ENCODE measurements around the gene PTTG1. TPM values are rescaled to one million over a fixed set of nuclear protein-coding genes. Genes with fewer than 3 reads are reported as not detected.

Gene PTTG1
- total RNA-seq, 1 donor from 2014 or later, result 5.6 TPM

- ATAC-seq (peak; percentile 39), DNase-seq (no peak)
- TF ChIP-seq CTCF (IDR thresholded peaks at IDR 0.05), result no peak
- Histone ChIP-seq H3K4me3 (no peak overlapping the region), H3K36me3 (no peaks in the 10 kb centered on the region), H3K27me3 (no peaks in the 10 kb centered on the region), H3K27ac (no peak overlapping the region), H3K9me3 (no peaks in the 10 kb centered on the region), H3K4me1 (peaks cover 37% of the 10 kb centered on the region)
- intact Hi-C loops (cut with DNase I), result no loop called here
Measured at GRCh38 chr5:160470437-160471361, 49.0 kb downstream of the PTTG1 start.

- DNase-seq, result no peak
- intact Hi-C loops (cut with DNase I), result no loop called here
- no peak overlapping the region for H3K4me3 ChIP-seq
- no peak for TF ChIP-seq CTCF (IDR thresholded peaks at IDR 0.05)
- no peak overlapping the region for H3K27ac ChIP-seq
- H3K36me3 ChIP-seq, result no peaks in the 10 kb centered on the region
- H3K4me1 ChIP-seq, result peaks cover 33% of the 10 kb centered on the region
- no peak for ATAC-seq
- no peaks in the 10 kb centered on the region for H3K9me3 ChIP-seq
- H3K27me3 ChIP-seq, result no peaks in the 10 kb centered on the region
Measured at GRCh38 chr5:160471761-160472160, 50.1 kb downstream of the PTTG1 start.

GRCh38 chr5:160472482-160472881 lies 50.8 kb downstream of the PTTG1 start:
- ATAC-seq (no peak), DNase-seq (no peak)
- H3K27me3 ChIP-seq, result no peaks in the 10 kb centered on the region
- no peak overlapping the region for H3K4me3 ChIP-seq
- intact Hi-C loops (cut with DNase I), result no loop called here
- TF ChIP-seq CTCF (IDR thresholded peaks at IDR 0.05), result no peak
- H3K4me1 ChIP-seq, result peaks cover 26% of the 10 kb centered on the region
- no peaks in the 10 kb centered on the region for H3K9me3 ChIP-seq
- no peak overlapping the region for H3K27ac ChIP-seq
- H3K36me3 ChIP-seq, result no peaks in the 10 kb centered on the region

- no peak overlapping the region for H3K4me3 ChIP-seq
- ATAC-seq, result no peak
- no peaks in the 10 kb centered on the region for H3K9me3 ChIP-seq
- H3K36me3 ChIP-seq, result no peaks in the 10 kb centered on the region
- no peak for TF ChIP-seq CTCF (IDR thresholded peaks at IDR 0.05)
- intact Hi-C loops (cut with DNase I), result no loop called here
- DNase-seq, result no peak
- peaks cover 16% of the 10 kb centered on the region for H3K4me1 ChIP-seq
- no peaks in the 10 kb centered on the region for H3K27me3 ChIP-seq
- H3K27ac ChIP-seq, result no peak overlapping the region
Measured at GRCh38 chr5:160473681-160474080, 52.0 kb downstream of the PTTG1 start.

GRCh38 chr5:160474084-160474483 lies 52.4 kb downstream of the PTTG1 start:
- no peaks in the 10 kb centered on the region for H3K36me3 ChIP-seq
- DNase-seq (no peak), ATAC-seq (no peak)
- intact Hi-C loops (cut with DNase I), result no loop called here
- H3K9me3 ChIP-seq, result no peaks in the 10 kb centered on the region
- no peak overlapping the region for H3K27ac ChIP-seq
- TF ChIP-seq CTCF (IDR thresholded peaks at IDR 0.05), result no peak
- H3K27me3 ChIP-seq, result no peaks in the 10 kb centered on the region
- H3K4me3 ChIP-seq, result no peak overlapping the region
- H3K4me1 ChIP-seq, result peaks cover 16% of the 10 kb centered on the region

Data from upper lobe of right lung (tissue), 1 donor.